A549 (cell line): ENCODE data around the gene CARD9.

Experiments
- POLR2A ChIP-seq: IDR thresholded peaks from 2 replicates; pipeline ENCODE4 v1.6.1; 2012; ENCODE audit warnings: mild to moderate bottlenecking, low read length
- SMC3 ChIP-seq: fragments of >200 bp; sonication (Bioruptor Twin); formaldehyde crosslinking; IDR thresholded peaks from 3 replicates; pipeline ENCODE4 v1.6.1; 2018; ENCODE audit warnings: inconsistent platforms
- TF ChIP-seq, protein P1 (sequence below): fragments of 200-600 bp; sonication (generic); IDR thresholded peaks from 2 replicates; pipeline ENCODE4 v1.6.1; 2016; ENCODE audit warnings: antibody characterized with exemption, mild to moderate bottlenecking, moderate library complexity
- TF ChIP-seq, protein P2 (sequence below): fragments of >200 bp; sonication (Bioruptor Twin); formaldehyde crosslinking; IDR thresholded peaks from 3 replicates; pipeline ENCODE4 v1.5.1; 2016

DNA sequence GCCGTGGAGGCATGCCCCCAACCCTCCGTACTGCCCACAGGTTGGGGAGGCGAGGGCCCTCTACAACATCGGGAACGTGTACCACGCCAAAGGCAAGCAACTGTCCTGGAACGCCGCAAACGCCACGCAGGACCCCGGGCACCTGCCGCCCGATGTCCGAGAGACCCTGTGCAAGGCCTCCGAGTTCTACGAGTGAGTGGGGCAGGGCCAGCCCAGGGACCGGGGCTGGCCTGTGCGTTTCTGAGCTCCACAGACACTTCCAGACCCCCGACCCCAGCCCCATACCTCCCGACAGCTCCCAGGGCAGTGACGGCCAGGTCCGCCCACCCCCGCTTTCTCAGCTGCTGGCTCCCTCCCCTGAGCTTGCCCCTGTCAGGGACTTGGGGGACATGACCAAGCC, 36.6 kb downstream of the CARD9 start:
- TF ChIP-seq, protein P1, sequence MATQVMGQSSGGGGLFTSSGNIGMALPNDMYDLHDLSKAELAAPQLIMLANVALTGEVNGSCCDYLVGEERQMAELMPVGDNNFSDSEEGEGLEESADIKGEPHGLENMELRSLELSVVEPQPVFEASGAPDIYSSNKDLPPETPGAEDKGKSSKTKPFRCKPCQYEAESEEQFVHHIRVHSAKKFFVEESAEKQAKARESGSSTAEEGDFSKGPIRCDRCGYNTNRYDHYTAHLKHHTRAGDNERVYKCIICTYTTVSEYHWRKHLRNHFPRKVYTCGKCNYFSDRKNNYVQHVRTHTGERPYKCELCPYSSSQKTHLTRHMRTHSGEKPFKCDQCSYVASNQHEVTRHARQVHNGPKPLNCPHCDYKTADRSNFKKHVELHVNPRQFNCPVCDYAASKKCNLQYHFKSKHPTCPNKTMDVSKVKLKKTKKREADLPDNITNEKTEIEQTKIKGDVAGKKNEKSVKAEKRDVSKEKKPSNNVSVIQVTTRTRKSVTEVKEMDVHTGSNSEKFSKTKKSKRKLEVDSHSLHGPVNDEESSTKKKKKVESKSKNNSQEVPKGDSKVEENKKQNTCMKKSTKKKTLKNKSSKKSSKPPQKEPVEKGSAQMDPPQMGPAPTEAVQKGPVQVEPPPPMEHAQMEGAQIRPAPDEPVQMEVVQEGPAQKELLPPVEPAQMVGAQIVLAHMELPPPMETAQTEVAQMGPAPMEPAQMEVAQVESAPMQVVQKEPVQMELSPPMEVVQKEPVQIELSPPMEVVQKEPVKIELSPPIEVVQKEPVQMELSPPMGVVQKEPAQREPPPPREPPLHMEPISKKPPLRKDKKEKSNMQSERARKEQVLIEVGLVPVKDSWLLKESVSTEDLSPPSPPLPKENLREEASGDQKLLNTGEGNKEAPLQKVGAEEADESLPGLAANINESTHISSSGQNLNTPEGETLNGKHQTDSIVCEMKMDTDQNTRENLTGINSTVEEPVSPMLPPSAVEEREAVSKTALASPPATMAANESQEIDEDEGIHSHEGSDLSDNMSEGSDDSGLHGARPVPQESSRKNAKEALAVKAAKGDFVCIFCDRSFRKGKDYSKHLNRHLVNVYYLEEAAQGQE: no peak
- no peak for TF ChIP-seq POLR2A
- TF ChIP-seq, protein P2, sequence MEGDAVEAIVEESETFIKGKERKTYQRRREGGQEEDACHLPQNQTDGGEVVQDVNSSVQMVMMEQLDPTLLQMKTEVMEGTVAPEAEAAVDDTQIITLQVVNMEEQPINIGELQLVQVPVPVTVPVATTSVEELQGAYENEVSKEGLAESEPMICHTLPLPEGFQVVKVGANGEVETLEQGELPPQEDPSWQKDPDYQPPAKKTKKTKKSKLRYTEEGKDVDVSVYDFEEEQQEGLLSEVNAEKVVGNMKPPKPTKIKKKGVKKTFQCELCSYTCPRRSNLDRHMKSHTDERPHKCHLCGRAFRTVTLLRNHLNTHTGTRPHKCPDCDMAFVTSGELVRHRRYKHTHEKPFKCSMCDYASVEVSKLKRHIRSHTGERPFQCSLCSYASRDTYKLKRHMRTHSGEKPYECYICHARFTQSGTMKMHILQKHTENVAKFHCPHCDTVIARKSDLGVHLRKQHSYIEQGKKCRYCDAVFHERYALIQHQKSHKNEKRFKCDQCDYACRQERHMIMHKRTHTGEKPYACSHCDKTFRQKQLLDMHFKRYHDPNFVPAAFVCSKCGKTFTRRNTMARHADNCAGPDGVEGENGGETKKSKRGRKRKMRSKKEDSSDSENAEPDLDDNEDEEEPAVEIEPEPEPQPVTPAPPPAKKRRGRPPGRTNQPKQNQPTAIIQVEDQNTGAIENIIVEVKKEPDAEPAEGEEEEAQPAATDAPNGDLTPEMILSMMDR: no peak
- TF ChIP-seq SMC3: no peak
